ENCODE data around the gene ZNF608. TPM values are rescaled to one million over a fixed set of nuclear protein-coding genes. Genes with fewer than 3 reads are reported as not detected.

ZNF608 gene
- total and polyA plus RNA-seq, 4 donors = 4.3 to 13.2 (median 8.0) TPM

DNA sequence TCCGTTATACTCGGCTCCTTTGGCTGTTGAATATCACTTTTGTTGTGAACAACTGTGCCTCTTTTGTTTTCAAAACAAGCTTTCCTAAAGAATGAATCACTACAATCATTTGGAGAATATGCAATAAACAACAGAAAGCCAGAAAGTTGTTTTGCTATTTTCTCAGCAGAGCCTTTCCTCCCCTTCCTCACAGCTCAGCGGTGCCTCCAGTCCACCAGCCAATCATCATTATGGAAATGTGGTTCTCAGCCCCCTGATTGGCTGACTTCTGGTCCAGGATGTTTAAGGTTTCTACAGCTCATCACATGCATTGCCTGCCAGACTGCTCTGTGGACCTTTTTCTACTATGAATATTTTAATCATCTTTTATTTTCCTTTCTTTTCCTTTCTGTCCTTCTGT lies 9.1 kb upstream of the ZNF608 start:
- Histone ChIP-seq H3K36me3 (ENCODE audit: control insufficient read depth in 1 of 2, insufficient read depth in 2 of 2, low read length in 1 of 2) (no peaks in the 10 kb centered on the region), H3K4me1 (ENCODE audit: control insufficient read depth in 1 of 2, insufficient read depth in 2 of 2, low read length in 2 of 2) (no peaks in the 10 kb centered on the region), H3K9me3 (ENCODE audit: control insufficient read depth, low read length) (no peaks in the 10 kb centered on the region), H3K27ac (ENCODE audit: low read depth in 1 of 2, low read length in 2 of 2) (no peak overlapping the region), H3K4me3 (ENCODE audit: low read length in 2 of 2) (no peak overlapping the region), H3K27me3 (ENCODE audit: control insufficient read depth in 1 of 2, insufficient read depth in 2 of 2, low read length in 1 of 2) (no peaks in the 10 kb centered on the region)
- DNase-seq (no peak), ATAC-seq (ENCODE audit: low FRiP score) (no peak)
- 54 to 59% methylated on average over 3 of the region's 3 CpGs for WGBS, 2 donors
- intact Hi-C loops (cut with DNase I) = no loop called here

DNA sequence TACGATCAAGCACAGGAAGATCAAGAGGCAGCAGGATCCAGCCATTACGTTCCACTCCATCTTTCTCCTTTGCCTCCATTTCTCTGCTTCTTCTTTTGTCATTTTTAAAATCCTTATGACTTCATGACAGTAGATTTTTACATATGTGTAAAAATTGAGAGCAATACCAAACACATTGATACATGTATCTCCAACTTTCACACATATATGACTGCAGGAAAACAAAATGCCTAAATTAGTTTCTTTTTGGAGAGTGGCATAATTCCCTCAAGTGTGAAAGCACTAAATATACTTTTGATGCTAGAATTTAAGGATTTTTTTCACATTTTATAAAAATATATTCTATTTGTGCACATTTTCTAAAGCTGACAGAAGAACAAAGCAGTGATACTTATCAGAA lies 8.6 kb upstream of the ZNF608 start:
- DNase-seq (no peak), ATAC-seq (ENCODE audit: low FRiP score) (no peak)
- Histone ChIP-seq H3K27ac (ENCODE audit: low read depth in 1 of 2, low read length in 2 of 2) (no peak overlapping the region), H3K36me3 (ENCODE audit: control insufficient read depth in 1 of 2, insufficient read depth in 2 of 2, low read length in 1 of 2) (no peaks in the 10 kb centered on the region), H3K4me3 (ENCODE audit: low read length in 2 of 2) (no peak overlapping the region), H3K4me1 (ENCODE audit: control insufficient read depth in 1 of 2, insufficient read depth in 2 of 2, low read length in 2 of 2) (no peaks in the 10 kb centered on the region), H3K9me3 (ENCODE audit: control insufficient read depth, low read length) (no peaks in the 10 kb centered on the region), H3K27me3 (ENCODE audit: control insufficient read depth in 1 of 2, insufficient read depth in 2 of 2, low read length in 1 of 2) (no peaks in the 10 kb centered on the region)
- intact Hi-C loops (cut with DNase I) = no loop called here
- 82 to 93% methylated on average over 2 of the region's 2 CpGs for WGBS, 2 donors

DNA sequence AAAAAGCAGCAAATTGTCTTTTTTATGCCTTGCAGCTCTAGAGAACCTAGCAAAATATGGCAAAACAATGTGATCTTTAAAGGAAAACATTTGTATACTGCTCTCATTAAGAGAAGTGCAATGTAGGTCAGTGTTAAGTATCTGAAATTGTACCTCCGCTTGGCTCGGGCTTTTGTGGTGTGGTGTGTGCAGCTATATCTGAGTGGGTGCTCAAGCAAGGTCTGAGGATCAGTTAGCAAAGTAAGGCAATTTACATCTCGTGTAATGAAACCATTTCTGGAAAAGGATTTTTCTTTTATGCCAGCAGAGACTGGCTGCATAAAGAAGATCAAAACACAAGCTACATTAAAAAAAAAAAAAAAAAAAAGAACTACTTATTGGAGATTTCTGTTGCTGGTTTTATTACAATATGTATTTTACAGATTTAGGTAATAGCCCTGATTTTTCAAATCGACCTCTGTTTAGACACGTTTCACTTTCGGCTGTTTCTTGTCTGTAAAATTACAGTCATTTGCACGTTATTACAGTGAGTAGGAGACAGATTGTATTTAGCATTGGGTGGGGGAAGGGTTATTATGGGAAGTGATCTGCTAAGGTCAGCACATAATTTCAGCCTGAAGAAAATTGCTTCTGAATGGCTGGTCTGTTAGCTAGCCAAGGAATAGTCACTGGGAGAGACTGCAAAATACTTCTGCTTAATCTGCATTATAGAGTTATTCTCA lies 7.9 kb upstream of the ZNF608 start:
- no peaks in the 10 kb centered on the region for H3K36me3 ChIP-seq (ENCODE audit: control insufficient read depth in 1 of 2, insufficient read depth in 2 of 2, low read length in 1 of 2)
- WGBS, 2 donors = 79 to 82% methylated on average over 7 of the region's 7 CpGs
- DNase-seq (no peak), ATAC-seq (ENCODE audit: low FRiP score) (no peak)
- H3K27me3 ChIP-seq (ENCODE audit: control insufficient read depth in 1 of 2, insufficient read depth in 2 of 2, low read length in 1 of 2) = no peaks in the 10 kb centered on the region
- H3K9me3 ChIP-seq (ENCODE audit: control insufficient read depth, low read length) = no peaks in the 10 kb centered on the region
- no peaks in the 10 kb centered on the region for H3K4me1 ChIP-seq (ENCODE audit: control insufficient read depth in 1 of 2, insufficient read depth in 2 of 2, low read length in 2 of 2)
- H3K27ac ChIP-seq (ENCODE audit: low read depth in 1 of 2, low read length in 2 of 2) = no peak overlapping the region
- intact Hi-C loops (cut with DNase I) = no loop called here
- H3K4me3 ChIP-seq (ENCODE audit: low read length in 2 of 2) = no peak overlapping the region

DNA sequence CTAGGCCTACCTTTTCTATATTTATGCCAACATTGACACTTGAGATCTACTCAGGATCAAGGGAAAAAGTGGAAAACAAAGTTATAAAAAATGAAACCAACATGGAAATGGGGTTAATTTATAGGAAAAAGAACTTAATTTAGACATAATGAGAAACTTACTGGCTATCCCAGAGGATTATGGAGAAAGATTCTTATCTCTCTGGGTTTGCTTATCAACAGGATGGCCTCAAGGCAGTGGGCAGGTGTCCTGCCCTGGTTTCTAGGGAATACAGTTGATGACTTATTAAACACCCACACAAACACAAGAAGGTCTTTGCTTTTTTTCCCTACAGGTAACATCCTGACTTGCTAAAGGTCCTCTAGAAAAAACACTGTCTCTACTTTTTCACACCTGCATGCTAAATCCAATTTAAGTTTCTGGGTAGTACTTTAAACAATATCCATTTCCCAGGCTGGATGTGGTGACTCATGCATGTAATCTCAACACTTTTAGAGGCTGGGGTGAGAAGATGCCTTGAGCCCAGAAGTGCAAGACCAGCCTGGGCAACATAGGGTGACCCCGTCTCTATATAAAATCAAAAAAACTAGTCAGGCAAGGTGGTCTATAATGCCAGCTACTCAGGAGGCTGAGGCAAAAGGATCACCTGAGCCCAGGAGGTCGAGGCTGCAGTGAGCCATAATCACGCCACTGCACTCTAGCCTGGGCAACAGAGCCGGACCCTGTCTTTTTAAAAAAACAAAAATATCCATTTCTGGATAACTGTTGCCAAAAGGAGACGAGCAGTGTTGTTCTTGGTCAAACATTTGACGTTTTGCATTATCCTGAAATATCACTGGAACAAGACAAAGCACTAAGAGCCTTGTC lies 6.6 kb upstream of the ZNF608 start:
- no peak overlapping the region for H3K4me3 ChIP-seq (ENCODE audit: low read length in 2 of 2)
- no peaks in the 10 kb centered on the region for H3K27me3 ChIP-seq (ENCODE audit: control insufficient read depth in 1 of 2, insufficient read depth in 2 of 2, low read length in 1 of 2)
- 74 to 78% methylated on average over 6 of the region's 6 CpGs for WGBS, 2 donors
- no peak overlapping the region for H3K27ac ChIP-seq (ENCODE audit: low read depth in 1 of 2, low read length in 2 of 2)
- H3K36me3 ChIP-seq (ENCODE audit: control insufficient read depth in 1 of 2, insufficient read depth in 2 of 2, low read length in 1 of 2) = no peaks in the 10 kb centered on the region
- H3K4me1 ChIP-seq (ENCODE audit: control insufficient read depth in 1 of 2, insufficient read depth in 2 of 2, low read length in 2 of 2) = no peaks in the 10 kb centered on the region
- H3K9me3 ChIP-seq (ENCODE audit: control insufficient read depth, low read length) = no peaks in the 10 kb centered on the region
- ATAC-seq (ENCODE audit: low FRiP score) = no peak
- DNase-seq = no peak
- intact Hi-C loops (cut with DNase I) = no loop called here

DNA sequence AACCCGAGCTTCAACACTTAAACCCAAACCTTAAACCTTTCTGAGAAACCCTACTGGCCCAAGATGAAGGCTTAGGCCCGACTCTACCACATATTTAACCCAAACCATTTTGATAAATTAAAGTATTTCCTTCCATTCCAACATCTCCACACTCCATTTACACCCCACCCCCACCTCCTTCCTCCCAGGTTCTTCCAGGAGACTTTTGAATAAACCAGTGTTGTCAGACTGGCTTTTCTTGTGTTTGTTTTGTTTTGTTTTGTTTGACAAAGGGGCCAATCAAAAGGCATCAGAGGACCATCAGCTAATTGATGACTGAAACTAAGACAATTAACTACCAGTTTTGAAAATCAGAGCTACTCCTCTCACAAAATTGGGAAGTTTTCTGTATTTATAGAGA lies 4.6 kb upstream of the ZNF608 start:
- Histone ChIP-seq H3K36me3 (ENCODE audit: control insufficient read depth in 1 of 2, insufficient read depth in 2 of 2, low read length in 1 of 2) (no peaks in the 10 kb centered on the region), H3K27ac (ENCODE audit: low read depth in 1 of 2, low read length in 2 of 2) (no peak overlapping the region), H3K4me3 (ENCODE audit: low read length in 2 of 2) (no peak overlapping the region), H3K9me3 (ENCODE audit: control insufficient read depth, low read length) (no peaks in the 10 kb centered on the region), H3K4me1 (ENCODE audit: control insufficient read depth in 1 of 2, insufficient read depth in 2 of 2, low read length in 2 of 2) (no peaks in the 10 kb centered on the region), H3K27me3 (ENCODE audit: control insufficient read depth in 1 of 2, insufficient read depth in 2 of 2, low read length in 1 of 2) (no peaks in the 10 kb centered on the region)
- WGBS, 2 donors = 93 to 94% methylated on average over 2 of the region's 2 CpGs
- no peak for ATAC-seq (ENCODE audit: low FRiP score)
- intact Hi-C loops (cut with DNase I) = no loop called here
- DNase-seq = no peak

DNA sequence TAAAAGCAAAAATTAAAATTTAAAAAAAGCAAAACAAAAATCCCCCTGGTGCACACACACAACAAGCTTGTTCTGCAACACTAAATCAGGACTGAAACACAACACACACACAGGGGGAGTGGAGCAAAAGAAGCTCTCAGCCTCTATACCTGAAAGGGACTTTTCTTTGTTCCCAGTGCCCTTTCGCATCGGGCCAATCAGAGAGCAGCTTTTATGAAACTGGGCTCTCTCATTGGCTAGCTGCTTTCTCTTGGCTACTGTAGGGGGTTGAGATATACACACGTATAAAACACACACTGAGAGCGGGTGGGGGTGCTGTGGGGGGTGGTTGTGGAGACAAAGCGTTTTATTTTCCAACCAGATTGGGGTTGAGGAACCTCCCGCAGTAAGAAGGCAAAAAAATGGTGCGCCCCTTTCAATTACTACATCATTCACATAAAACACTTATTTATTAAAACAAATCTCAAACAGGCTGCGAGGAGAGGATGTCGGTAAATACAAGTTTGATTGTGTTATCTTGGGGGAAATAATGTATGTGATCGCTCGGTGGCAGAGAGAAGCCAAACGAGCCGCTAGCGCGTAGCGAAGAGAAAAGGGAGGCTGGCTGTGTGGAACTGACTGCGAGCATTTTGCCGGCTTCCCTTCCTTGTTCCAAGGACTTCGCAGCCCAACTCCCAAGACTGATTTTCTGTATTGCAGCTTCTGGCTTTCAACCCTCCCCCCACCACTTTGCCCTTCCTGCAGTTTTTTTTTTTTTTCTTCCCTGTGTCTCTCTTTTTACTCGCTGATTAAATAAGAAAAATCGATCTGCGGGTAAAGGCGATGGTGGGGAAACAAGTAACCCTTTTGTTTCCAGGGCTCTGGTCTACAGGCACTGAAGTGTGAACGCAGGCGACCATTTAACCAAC lies 2.5 kb upstream of the ZNF608 start:
- WGBS, 2 donors = 9 to 12% methylated on average over 19 to 25 of the region's 25 CpGs
- DNase-seq (peak in 1 of 2 donors; percentile 55), ATAC-seq (ENCODE audit: low FRiP score) (peak; percentile 85)
- Histone ChIP-seq H3K9me3 (ENCODE audit: control insufficient read depth, low read length) (no peaks in the 10 kb centered on the region), H3K27ac (ENCODE audit: low read depth in 1 of 2, low read length in 2 of 2) (peak overlapping the region in 1 of 2 donors; percentile 62), H3K27me3 (ENCODE audit: control insufficient read depth in 1 of 2, insufficient read depth in 2 of 2, low read length in 1 of 2) (no peaks in the 10 kb centered on the region), H3K4me1 (ENCODE audit: control insufficient read depth in 1 of 2, insufficient read depth in 2 of 2, low read length in 2 of 2) (no peaks in the 10 kb centered on the region), H3K36me3 (ENCODE audit: control insufficient read depth in 1 of 2, insufficient read depth in 2 of 2, low read length in 1 of 2) (no peaks in the 10 kb centered on the region), H3K4me3 (ENCODE audit: low read length in 2 of 2) (peak overlapping the region; percentile 70 to 94)
- intact Hi-C loops (cut with DNase I) = loop anchor here (5.0 to 10.0 kb wide), 5 partner anchors 54 to 234 kb away; no protein-coding TSS in a partner anchor

DNA sequence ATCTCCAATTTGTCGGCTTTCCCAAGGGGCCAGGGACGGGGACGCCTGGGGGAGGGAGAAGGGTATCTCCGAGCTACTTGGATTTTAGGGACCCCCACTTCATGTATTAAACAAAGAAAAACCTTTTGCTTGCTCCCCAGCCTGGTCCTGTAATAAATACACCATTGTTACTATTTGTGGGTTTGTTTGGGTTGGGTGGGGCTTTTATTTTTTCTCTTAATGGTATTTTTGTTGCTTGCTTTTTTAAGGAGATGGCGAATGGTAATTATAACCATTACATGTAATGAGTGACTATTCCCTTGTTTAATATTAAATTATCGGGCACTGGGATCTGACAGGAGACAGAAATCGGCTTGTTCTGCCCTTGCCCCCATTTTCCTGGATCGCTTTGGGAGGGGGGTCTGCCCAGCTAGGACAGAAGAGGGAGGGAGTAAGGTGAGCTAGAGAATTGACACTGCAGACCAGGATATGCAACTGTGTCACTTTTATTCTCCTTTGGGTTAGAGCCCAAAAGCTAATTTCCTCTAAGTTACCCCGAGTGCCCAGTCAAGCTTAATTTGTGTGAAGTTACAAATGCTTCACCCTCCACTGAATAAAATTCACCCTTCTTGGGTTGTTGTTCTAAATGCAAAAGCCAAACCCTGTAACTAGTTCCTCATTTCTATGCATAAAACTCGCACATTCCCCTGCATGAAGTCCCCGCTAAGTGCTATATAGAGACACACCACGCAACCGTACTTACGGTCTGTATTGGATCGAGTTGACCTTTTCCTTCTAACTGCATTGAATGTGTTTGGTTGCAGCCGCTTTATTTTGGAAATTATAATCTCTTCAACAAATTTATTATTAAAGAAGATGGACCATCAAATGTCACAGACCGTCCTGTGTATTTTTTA lies 1.6 kb upstream of the ZNF608 start:
- peak overlapping the region; percentile 70 to 94 for H3K4me3 ChIP-seq (ENCODE audit: low read length in 2 of 2)
- peak; percentile 23 for ATAC-seq (ENCODE audit: low FRiP score)
- H3K27ac ChIP-seq (ENCODE audit: low read depth in 1 of 2, low read length in 2 of 2) = peak overlapping the region; percentile 60 to 90
- 3 to 6% methylated on average over 17 of the region's 17 CpGs for WGBS, 2 donors
- no peaks in the 10 kb centered on the region for H3K36me3 ChIP-seq (ENCODE audit: control insufficient read depth in 1 of 2, insufficient read depth in 2 of 2, low read length in 1 of 2)
- no peaks in the 10 kb centered on the region for H3K27me3 ChIP-seq (ENCODE audit: control insufficient read depth in 1 of 2, insufficient read depth in 2 of 2, low read length in 1 of 2)
- no peak for DNase-seq
- no peaks in the 10 kb centered on the region for H3K4me1 ChIP-seq (ENCODE audit: control insufficient read depth in 1 of 2, insufficient read depth in 2 of 2, low read length in 2 of 2)
- no peaks in the 10 kb centered on the region for H3K9me3 ChIP-seq (ENCODE audit: control insufficient read depth, low read length)
- intact Hi-C loops (cut with DNase I) = loop anchor here (5.0 to 10.0 kb wide), 5 partner anchors 53 to 233 kb away; no protein-coding TSS in a partner anchor
